GM19099 (cell line): ENCODE data around the gene KNOP1.

Experiments used
- POLR2A ChIP-seq: IDR thresholded peaks from 3 replicates; pipeline ENCODE4 v1.6.1; 2011; ENCODE audit warnings: low read depth; ENCODE audit not compliant: insufficient read length; ENCODE audit errors: extremely low read depth

The KNOP1 gene

DNA sequence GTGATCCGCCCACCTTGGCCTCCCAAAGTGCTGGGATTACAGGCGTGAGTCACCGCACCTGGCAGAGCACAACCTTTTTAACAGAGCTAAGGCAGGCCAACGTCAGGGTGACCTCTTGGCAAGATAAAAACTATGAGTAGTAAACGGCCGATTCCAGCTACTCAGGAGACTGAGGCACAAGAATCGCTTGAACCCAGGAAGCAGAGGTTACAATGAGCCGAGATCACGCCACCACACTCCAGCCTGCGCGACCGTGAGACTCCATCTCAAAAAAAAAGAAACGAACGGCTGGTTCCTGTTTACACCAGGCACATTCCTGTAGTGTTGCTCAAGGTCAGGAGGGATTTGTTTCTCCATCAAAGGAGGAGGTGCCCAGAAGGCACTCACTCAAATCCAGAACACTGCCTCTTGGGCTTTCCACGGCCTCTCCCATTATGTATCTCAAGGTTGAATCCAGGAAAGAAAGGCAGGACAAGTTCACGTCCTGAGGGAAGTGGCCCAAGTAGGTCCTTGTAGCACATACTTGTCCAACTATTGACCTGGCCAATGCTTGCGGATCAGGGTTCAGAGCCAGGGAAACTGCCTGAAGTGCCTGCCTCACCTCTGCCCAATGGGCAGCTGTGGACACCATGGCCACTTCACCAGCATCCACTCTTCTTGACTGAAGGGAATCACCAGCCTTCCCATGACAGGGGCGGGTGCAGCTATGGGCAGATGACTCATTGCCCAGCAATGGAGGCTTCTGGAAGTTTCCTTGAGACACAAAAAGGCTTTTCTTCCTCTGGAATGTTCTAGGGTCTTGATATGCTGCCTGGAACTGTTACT is 13.5 kb downstream of the KNOP1 start:
- TF ChIP-seq POLR2A, result no peak

DNA sequence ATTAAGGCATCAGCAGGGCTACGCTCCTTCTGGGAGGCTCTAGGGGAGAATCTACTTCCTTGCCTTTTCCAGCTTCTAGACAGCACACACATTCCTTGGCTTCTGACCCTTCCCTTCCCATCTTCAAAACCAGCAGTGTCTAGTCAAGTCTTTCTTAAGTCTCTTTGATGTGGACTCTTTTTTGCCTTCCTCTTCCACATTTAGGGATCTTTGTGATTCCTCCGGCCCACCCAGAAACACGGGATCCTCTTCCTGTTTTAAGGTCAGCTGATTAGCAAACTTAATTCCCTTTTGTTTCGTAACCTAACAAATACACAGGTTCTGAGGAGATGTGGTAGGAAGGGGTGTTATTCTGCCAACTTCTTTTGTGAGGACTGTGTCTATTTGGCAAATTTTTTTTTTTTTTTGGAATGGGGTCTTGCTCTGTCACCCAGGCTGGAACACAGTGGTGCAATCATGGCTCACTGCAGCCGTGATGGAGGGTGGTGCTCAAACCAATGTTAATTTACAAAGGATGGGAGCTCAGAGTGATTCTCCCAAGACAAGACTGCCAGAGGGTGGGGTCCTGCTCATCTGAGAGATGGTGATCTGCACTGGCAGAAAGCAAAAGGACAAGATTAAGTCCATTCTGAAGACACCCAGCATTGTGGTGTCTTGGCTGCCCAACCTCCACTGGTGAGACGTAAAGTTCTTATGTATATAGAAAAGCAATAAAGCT is 14.7 kb downstream of the KNOP1 start:
- TF ChIP-seq POLR2A, result no peak

DNA sequence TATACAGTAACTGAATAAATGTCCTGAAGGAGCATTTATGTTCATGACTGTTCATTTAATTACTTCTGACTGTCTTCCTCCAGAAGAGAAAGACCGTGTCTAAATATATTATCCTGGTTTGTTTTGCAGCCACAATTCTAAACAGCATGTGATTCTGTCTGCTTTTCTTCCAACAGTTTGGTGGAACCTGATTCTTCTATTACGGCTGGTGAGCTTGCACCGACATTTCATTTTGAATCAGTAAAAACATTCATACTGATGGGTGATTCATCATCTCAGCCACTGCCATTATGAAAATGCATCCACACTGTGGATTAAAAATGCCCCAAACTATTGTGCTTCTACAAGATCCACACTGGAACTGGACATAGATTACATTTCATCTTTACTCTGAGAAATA is 16.9 kb downstream of the KNOP1 start:
- no peak for TF ChIP-seq POLR2A

DNA sequence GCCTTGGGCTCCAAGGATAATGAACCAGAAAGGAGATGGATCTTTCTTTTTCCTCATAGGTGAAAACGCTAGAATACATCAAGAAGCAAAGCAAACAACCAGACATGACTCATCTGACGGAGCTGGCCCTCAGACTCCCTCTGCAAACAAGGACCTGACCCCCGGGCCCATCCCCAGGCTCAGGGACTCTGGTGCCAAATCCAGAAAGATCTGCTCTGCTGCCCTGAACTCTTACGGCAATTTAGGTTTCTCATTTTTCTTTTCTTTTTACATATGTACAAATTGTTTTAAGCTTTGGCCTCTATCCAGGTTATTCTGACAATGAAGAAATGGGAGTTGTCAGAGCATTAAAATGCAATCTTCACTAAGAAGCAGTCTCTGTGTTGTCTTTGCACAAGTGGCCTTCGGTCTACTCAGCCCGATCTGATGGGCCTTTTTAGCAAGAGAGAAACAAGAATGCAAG is 17.7 kb downstream of the KNOP1 start:
- no peak for TF ChIP-seq POLR2A

DNA sequence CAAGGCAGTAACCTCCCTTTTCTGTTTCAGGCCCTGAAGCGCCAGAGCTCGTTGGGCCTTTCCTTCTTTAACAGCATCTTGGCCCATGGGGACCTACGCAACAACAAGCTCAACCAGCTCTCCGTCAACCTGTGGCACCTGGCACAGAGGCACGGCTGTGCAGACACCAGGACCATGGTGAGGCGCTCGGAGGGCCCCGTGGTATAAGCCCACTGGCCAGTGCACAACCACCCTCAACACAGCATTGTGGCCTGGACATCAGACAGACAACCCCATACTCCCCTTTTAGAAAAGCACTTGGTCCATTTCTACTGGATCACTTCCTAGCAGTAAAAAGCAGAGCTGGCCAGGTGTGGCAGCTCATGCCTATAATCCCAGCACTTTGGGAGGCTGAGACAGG is 18.6 kb downstream of the KNOP1 start:
- no peak for TF ChIP-seq POLR2A

DNA sequence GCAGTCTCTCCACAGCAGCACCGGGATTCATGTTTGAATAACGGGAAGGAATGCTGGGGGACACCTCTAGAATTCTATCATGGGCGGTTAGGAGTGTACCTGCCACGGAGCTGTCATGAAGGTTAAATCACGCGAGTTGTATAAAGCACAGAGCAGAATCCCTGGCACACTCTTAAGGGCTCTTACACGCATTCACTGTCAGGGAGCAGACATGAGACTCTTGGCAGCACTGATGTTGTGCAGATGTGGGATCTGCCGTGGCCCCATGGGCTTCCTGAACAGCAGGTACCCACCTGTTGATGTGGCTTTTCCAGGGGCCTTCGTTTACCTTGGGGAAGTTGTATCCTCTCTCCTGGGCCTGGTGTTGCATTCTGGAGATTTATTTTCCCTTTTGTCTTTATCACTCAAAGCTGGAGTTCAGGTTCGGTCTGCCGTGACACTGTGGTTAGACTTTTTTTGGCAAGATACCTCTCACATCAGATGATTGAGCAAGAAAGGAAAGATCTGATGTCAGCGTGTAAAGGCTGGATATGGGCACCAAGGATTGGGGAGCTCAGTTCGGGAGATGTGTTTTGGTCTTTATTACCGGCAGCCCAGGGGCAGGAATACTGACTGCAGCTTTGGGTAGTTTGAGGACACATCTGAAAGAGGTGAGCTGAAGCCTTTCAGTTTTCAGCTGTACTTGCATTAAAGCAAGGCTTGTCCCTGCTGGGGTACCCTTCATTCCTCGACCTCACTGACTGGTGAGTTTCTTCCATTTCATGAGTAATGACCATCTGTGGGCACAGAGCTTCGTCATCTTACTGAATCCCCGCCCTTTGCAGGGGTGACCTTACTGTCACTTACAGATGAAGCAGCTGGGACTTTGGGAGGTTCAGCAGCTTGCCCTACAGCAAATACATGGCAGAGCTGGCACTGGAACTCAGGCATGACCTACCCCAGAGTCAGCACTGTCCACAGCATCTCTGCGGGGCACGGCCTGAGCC is 19.3 kb downstream of the KNOP1 start:
- no peak for TF ChIP-seq POLR2A

DNA sequence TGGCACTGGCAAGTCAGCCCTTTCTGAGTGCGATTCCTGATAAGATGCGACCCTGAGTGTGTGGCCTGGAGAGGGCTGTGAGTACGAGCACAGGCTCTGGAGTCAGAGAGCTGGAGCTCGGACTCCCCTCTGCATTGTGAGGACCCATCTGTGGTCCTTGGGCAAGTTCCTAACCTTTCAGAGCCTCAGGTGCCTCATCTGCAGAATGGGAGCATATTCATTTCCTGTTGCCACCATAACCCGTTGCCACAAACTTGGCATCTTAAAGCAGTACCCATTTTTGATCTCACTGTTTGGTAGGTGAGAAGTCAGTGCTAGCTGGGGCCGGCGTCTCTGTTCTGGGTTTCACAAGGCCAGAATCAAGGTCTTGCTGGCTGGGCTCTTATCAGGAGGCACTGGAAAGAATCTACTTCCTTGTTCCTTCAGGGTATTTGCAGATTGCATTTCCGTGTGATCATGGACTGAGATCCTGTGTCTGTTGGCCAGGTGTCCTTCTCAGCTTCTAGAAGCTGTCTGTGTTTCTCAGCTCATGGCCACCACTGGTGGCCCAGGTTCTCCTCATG is 20.2 kb downstream of the KNOP1 start:
- TF ChIP-seq POLR2A, result no peak

DNA sequence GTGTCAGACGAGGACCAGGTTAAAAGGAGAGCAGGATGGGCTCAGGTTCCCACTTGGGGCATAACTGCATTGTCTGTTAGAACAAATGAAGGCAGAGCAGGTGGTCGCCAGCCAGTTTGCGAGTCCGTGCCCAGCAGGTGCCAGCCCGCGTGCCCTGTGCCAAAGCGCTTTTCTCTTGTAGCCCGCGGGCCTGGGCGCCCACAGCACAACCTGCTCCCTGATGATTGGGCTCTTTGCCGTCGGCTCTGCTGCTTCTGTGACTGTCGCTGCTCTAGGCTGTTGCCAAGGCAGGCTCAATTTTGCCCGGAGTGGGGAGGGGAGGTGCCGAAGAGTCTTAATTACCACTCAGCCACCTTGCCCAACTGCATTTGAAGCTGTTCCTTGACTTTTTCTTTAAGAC is 21.1 kb downstream of the KNOP1 start:
- no peak for TF ChIP-seq POLR2A

DNA sequence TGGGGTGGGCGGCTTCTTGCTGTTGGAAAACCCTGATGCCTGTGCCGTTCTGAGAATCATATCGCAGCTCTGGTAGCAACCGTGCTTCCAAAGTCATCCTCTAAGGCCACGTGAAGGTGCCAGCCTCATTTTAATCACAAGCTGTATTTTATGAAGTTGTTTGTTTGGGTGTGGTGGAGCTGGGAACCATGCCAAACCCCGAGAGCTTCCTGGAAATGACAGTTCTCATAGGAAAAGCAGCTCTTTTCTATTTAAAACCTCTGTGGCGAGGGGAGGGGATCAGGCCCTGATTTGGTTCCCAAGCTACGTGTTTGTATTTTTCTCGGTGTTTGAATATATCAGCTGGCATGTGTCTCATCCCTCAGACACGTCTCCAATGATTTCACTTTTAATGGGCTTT is 21.7 kb downstream of the KNOP1 start:
- TF ChIP-seq POLR2A, result no peak

DNA sequence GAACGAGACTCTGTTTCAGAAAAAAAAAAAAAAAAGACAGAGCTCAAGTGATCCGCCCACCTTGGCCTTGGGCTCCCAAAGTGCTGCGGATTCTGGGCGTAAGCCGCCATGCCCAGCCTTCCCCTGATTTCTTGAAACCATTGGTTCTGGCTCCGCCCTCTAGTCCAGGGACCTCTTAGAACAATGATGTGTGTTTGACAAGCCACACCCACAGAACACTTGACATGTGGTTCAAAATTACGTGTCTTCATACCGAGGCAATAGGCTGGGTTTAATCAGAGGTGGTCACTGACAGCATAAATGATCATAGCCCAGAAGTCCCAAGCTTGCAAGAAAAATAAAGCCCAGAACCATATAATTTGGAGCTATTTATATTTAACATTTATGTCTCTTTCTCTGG is 23.0 kb downstream of the KNOP1 start:
- no peak for TF ChIP-seq POLR2A

DNA sequence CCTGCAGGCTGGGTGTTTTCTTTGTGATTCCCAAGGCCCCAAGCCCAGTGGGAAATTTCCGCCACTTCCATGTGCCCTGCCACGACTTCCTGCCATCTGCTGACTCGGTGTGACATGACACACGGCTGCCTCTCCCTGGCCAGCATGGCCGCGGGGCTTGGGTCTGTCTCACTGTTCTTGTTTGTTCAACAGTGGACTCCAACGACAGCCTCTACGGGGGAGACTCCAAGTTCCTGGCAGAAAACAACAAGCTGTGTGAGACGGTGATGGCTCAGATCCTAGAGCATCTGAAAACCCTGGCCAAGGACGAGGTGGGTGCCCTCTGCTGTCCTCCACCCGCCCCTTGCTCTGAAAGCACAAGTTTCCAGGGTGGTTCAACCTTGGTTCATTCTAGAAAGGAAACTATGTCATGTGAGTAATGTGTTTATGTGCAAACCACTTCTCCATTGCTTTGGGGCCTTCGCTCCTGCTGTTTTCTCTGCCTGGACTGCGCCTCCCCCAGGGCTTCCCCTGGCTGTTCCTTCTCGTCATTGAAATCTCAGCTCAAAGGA is 26.8 kb downstream of the KNOP1 start:
- TF ChIP-seq POLR2A, result no peak

DNA sequence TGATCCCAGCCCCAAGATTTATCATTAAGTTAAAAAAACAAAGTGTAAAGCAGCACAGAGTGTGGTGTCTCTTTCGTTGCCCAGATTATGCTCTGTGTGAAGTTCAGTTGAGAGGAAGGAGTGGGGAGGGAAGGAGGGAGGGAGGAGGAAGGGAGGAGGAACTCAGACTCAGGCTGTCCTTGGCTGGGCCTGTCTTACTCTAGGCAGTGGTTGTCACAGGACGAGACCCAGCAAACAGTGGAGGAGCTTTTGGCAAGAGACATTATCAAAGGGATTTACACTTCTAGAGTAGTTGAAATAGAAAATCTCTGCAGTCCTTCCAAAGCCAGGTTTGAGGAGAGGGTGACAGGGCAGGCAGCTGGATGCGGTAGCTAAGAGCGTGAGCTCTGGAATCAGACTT is 27.8 kb downstream of the KNOP1 start:
- no peak for TF ChIP-seq POLR2A

DNA sequence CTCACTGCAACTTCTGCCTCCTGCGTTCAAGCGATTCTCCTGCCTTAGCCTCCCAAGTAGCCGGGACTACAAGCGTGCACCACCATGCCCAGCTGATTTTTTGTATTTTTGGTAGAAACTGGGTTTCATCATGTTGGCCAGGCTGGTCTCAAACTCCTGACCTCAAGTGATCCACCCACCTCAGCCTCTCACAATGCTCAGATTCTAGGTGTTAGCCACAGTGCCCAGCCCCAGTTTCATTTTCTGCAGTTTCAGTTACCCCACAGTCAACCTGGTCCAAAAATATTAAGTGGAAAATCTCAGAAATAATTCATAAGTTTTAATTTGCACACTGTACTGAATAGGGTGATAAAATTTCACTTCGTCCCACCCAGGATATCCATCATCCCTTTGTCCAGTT is 28.7 kb downstream of the KNOP1 start:
- TF ChIP-seq POLR2A, result no peak

DNA sequence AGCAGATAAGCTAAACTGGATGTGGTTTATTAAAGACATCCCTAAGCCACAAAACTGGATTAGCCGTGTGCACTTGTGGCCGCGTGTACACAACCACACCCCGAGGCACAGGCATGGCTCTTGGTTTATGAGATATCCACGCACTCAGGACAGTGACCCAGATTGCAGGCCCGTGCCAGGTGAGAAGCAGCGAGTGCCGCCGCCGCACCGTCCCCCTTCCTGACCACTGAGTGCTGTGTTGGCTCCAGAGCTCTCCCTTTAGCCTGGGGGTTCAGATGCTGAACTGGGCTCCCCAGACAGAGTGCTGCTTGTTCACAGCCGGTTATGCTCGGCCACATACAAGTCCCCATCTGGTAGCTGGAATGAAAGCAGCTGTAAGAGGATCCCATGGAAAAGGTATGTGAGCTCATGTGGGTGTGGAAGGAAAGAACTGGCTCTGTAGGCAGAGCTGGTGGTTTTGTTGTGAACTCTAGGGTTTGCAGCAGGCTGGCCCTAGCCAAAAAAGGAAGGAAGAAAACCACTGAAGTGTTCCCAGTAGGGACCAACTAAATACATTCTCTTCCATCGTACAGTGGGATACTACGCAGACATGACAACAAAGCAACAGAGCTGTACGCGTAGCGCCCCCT is 29.5 kb downstream of the KNOP1 start:
- no peak for TF ChIP-seq POLR2A
